Endothelial cell of umbilical vein (primary cell): ENCODE results near the gene DLGAP4. TPM values are rescaled to one million over a fixed set of nuclear protein-coding genes. Genes with fewer than 3 reads are reported as not detected.

ENCODE experiments used
- BruUV-seq: library from RNA; stranded (reverse); fragments of 400-500 nt; replicated peaks from 2 replicates; lab custom pipeline; 2021; lab: Mats Ljungman, UMichigan
- CTCF ChIA-PET: fragments of 300-600, 350-600 bp; sonication (Branson Sonifier 250); formaldehyde crosslinking; loops from one replicate; lab custom pipeline; 2021; ENCODE audit warnings: antibody characterized with exemption, inconsistent platforms; lab: Charles Lee
- POLR2A ChIA-PET: fragments of 300-600, 350-600 bp; sonication (Branson Sonifier 250); formaldehyde crosslinking; loops from one replicate; lab custom pipeline; 2021; ENCODE audit warnings: antibody characterized with exemption, inconsistent platforms; lab: Charles Lee
- DNase-seq: peaks from one replicate; pipeline ENCODE4 v3.0.0-alpha.2; 2011; ENCODE audit warnings: low read depth, low spot score
- FAIRE-seq: peaks from 2 replicates; lab custom pipeline; 2011; peaks lifted over from hg19 to GRCh38; lab: Jason Lieb, UNC
- H2AFZ ChIP-seq: 2 replicates; pipeline ENCODE4 v1.6.0; 2012; ENCODE audit warnings: low read depth, low read length, control low read depth, inconsistent platforms
- H3K27ac ChIP-seq: 2 replicates; pipeline ENCODE4 v1.5.1; 2011; ENCODE audit warnings: low read depth, mild to moderate bottlenecking, control low read depth, low read length, moderate library complexity; ENCODE audit not compliant: insufficient read depth
- H3K27me3 ChIP-seq, 2 experiments: 2 replicates each; pipeline versions ENCODE4 v1.6.0 to v1.6.1; 2011; ENCODE audit warnings: low read length in 2 of 2, mixed read lengths in 1 of 2; ENCODE audit not compliant: control insufficient read depth in 2 of 2, insufficient read depth in 2 of 2
- H3K36me3 ChIP-seq, 2 experiments: 2 replicates in 1 of 2; 3 replicates in 1 of 2; pipeline ENCODE4 v1.5.1; 2011; ENCODE audit warnings: low read length in 2 of 2, mild to moderate bottlenecking in 1 of 2, moderate library complexity in 1 of 2; ENCODE audit not compliant: control insufficient read depth in 2 of 2, insufficient read depth in 2 of 2; ENCODE audit errors: extremely low read depth in 1 of 2
- H3K4me1 ChIP-seq: 3 replicates; pipeline ENCODE4 v1.5.1; 2011; ENCODE audit warnings: mild to moderate bottlenecking, low read length; ENCODE audit not compliant: control insufficient read depth, insufficient read depth; ENCODE audit errors: extremely low read depth
- H3K4me2 ChIP-seq: 2 replicates; pipeline ENCODE4 v1.6.1; 2011; ENCODE audit warnings: low read length, control low read depth, mixed read lengths; ENCODE audit not compliant: insufficient read depth
- H3K4me3 ChIP-seq, 3 experiments: fragments of 200-600 bp in 1 of 3; sonication (generic), shearing (Covaris generic) in 1 of 3; replicated peaks in 1 of 3; 2 replicates each; pipeline ENCODE4 v1.5.1; 2011 to 2016; ENCODE audit warnings: control low read depth in 3 of 3, low read length in 3 of 3, mild to moderate bottlenecking in 2 of 3, inconsistent platforms in 1 of 3, low read depth in 1 of 3, moderate library complexity in 1 of 3; ENCODE audit not compliant: insufficient read depth in 1 of 3
- H3K79me2 ChIP-seq: 2 replicates; pipeline ENCODE4 v1.6.0; 2012; ENCODE audit warnings: low read length, inconsistent platforms; ENCODE audit not compliant: control insufficient read depth, insufficient read depth
- H3K9ac ChIP-seq: replicated peaks from 2 replicates; pipeline ENCODE3; 2011; ENCODE audit warnings: low read length, control low read depth; ENCODE audit not compliant: insufficient read depth; ENCODE audit errors: extremely low read depth
- H3K9me1 ChIP-seq: replicated peaks from 3 replicates; pipeline ENCODE4 v1.6.0; 2011; ENCODE audit warnings: mild to moderate bottlenecking, low read length; ENCODE audit not compliant: control insufficient read depth, insufficient read depth; ENCODE audit errors: extremely low read depth
- H3K9me3 ChIP-seq: replicated peaks from 2 replicates; pipeline ENCODE4 v1.5.1; 2012; ENCODE audit warnings: low read length, inconsistent platforms; ENCODE audit not compliant: control insufficient read depth, insufficient read depth
- H4K20me1 ChIP-seq: replicated peaks from 2 replicates; pipeline ENCODE3; 2011; ENCODE audit warnings: mild to moderate bottlenecking, low read length; ENCODE audit not compliant: control insufficient read depth, insufficient read depth; ENCODE audit errors: extremely low read depth
- EZH2 ChIP-seq: IDR thresholded peaks from 2 replicates; pipeline ENCODE4 v1.6.1; 2012; ENCODE audit warnings: borderline replicate concordance, low read depth, mild to moderate bottlenecking, moderate library complexity, low read length, inconsistent platforms; ENCODE audit not compliant: severe bottlenecking
- FOS ChIP-seq: IDR thresholded peaks from 2 replicates; pipeline ENCODE4 v1.6.1; 2011; ENCODE audit warnings: mild to moderate bottlenecking, low read length, moderate library complexity, borderline replicate concordance; ENCODE audit not compliant: insufficient read depth
- GATA2 ChIP-seq: IDR thresholded peaks from 2 replicates; pipeline ENCODE4 v1.7.0; 2011; ENCODE audit warnings: low read depth, mild to moderate bottlenecking, moderate library complexity, mixed read lengths, low read length; ENCODE audit not compliant: insufficient read length, insufficient read depth
- MYC ChIP-seq: IDR thresholded peaks from one replicate; pipeline ENCODE4 v1.6.1; 2011; ENCODE audit warnings: mild to moderate bottlenecking, low read depth, low read length
- dilution Hi-C: fragments of 300-500 bp; cut with MboI; formaldehyde crosslinking; loops from one replicate; pipeline ENCODE4 v1.15.0; 2019; ENCODE audit warnings: low sequenced_read_pairs; ENCODE audit not compliant: extremely low pct_ligation_motif_present
- intact Hi-C: fragments of 100-400 bp; cut with micrococcal nuclease; formaldehyde crosslinking; loops from one replicate; pipeline ENCODE4 v1.10.0; 2022
- polyA plus RNA-seq, 4 experiments: library from polyadenylated mRNA; depleted of rRNA in 3 of 4; stranded (reverse) in 3 of 4; unstranded in 1 of 4; fragments of >200 nt; gene quantifications; 2 replicates each; pipeline versions ENCODE4 v1.2.1 to v1.2.3, GENCODE V29; 2011 to 2012; ENCODE audit warnings: missing spikeins in 1 of 4
- total RNA-seq: library from RNA; stranded (reverse); gene quantifications from 2 replicates; pipeline ENCODE4 v1.2.3, GENCODE V29; 2021
- TF ChIP-seq, protein P1 (sequence below), 2 donors: IDR thresholded peaks; 1 replicate in 1 of 2; 2 replicates in 1 of 2; pipeline ENCODE4 v1.5.1; 2011; ENCODE audit warnings: low read length in 2 of 2, mild to moderate bottlenecking in 2 of 2, moderate library complexity in 2 of 2, control low read depth in 1 of 2, inconsistent platforms in 1 of 2, low read depth in 1 of 2; ENCODE audit not compliant: insufficient read depth in 1 of 2; ENCODE audit errors: extremely low read depth in 1 of 2

DLGAP4 gene
- total and polyA plus RNA-seq, 2 donors (not counting 3 experiments of a cell fraction or from before 2014, with no cell fraction given) = 57.5 to 125 TPM

DNA sequence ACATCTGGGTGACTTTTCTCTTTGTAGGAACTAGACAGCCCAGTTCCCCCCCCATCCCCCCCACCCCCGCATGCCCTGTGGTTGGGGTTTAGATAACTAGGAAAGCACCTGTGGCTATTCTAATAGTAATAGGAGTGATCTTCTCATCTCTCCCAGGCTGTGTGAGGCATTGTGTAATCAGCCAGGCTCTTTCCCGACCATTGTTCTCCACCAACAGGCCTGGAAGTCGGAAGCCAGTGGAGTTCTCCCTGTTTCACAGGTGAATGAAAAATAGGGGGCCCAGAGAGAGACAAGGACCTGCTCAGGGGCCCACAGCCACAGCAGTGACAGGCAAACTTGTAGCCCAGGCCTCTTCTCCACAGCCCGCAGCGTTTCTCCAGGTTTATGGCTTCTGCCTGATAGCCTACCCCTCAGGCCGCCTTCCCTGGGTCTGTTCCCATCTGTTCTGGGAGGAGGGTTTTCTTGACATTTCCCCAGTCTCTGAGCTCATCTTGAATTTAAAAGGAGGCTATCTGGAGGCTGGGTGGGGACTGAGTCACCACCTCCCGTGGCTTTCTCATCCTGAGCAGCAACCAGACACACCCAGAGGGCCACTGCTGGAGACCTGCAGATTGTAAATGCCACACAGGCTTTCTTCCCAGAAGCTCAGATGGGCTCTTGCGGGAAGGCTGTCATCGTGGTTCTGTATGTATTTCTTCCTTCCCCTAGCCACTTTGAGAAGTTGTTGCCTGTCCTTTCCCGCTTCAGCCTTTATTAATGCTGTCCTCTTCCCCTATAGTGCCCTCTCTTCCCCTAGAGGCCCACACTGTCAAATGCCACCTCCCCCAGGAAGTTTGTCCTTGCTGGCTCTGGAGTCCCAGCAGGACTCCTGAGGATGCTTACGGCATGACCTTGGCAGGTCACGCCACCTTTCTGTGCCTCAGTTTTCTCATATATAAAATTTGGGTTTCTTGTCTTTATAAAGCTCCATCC lies 159.3 kb downstream of the DLGAP4 start:
- peak overlapping the region; percentile 8 for H3K4me2 ChIP-seq
- dilution Hi-C loops (no loop called here), intact Hi-C loops (loop anchor here (2.0 to 10.0 kb wide), 2 partner anchors 27 to 399 kb away; a partner anchor contains a TSS)
- H3K9ac ChIP-seq = no peak overlapping the region
- no peaks in the 10 kb centered on the region for H4K20me1 ChIP-seq
- ChIA-PET POLR2A (interaction anchor here (1.3 kb wide), 1 partner anchor 12 kb away, joined by 3 read pairs; no protein-coding TSS in a partner anchor), CTCF (interaction anchor here (0.8 to 2.1 kb wide), 5 partner anchors 17 to 263 kb away, joined by 4 to 11 read pairs (median 5); partner anchors contain the start of gene RAB5IF)
- peaks cover 70% of the 10 kb centered on the region for H3K4me1 ChIP-seq
- no TSS peak for BruUV-seq
- FAIRE-seq (peak; percentile 73), DNase-seq (peak; percentile 44)
- no peak overlapping the region for H3K4me3 ChIP-seq
- no peak overlapping the region for H2AFZ ChIP-seq
- peak overlapping the region; percentile 23 for H3K27ac ChIP-seq
- H3K79me2 ChIP-seq = peaks cover 83% of the 10 kb centered on the region
- TF ChIP-seq MYC = no peak
- TF ChIP-seq FOS = peak; percentile 41
- no peaks in the 10 kb centered on the region for H3K27me3 ChIP-seq
- no peaks in the 10 kb centered on the region for H3K9me3 ChIP-seq
- no peaks in the 10 kb centered on the region for H3K9me1 ChIP-seq
- H3K36me3 ChIP-seq = peaks cover 0 to 3% of the 10 kb centered on the region in 2 experiments

DNA sequence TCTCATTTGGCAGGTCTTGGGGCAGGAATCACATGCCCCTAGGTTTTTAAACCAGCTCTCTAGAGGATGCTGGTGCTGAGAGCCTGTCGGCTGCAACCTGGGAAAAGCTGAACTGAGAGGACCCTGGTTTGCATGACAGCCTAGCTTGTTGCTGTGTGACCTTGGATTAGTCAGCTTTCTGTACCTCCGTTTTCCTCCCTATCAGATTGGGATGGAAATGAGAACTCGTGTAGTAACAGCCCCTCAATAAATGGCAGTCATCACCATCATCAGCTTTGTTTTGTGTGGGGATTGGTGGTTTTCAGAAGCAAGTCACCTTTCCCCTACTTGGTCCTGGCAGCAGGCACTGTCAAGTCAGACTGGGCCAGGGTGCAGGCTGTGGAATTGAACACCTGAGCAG lies 159.9 kb downstream of the DLGAP4 start:
- Histone ChIP-seq H3K4me1 (peaks cover 74% of the 10 kb centered on the region), H3K4me2 (peak overlapping the region; percentile 0)
- peak; percentile 47 for FAIRE-seq

More for the DNA sequence above, 159.9 kb downstream of the DLGAP4 start:
- CTCF ChIA-PET = interaction anchor here (0.8 to 2.1 kb wide), 5 partner anchors 16 to 263 kb away, joined by 4 to 11 read pairs (median 4); no protein-coding TSS in a partner anchor
- DNase-seq = peak; percentile 24
- intact Hi-C loops (loop anchor here (2.0 to 10.0 kb wide), 2 partner anchors 27 to 399 kb away; a partner anchor contains a TSS), dilution Hi-C loops (no loop called here)
- Histone ChIP-seq H3K27ac (peak overlapping the region; percentile 2), H2AFZ (no peak overlapping the region), H3K27me3 (no peaks in the 10 kb centered on the region), H3K36me3 (peaks cover 0 to 3% of the 10 kb centered on the region in 2 experiments), H3K9me1 (no peaks in the 10 kb centered on the region), H4K20me1 (peaks cover 3% of the 10 kb centered on the region), H3K4me3 (no peak overlapping the region), H3K9ac (no peak overlapping the region), H3K9me3 (no peaks in the 10 kb centered on the region), H3K79me2 (peaks cover 90% of the 10 kb centered on the region)
- no TSS peak for BruUV-seq
- peak; percentile 69 for TF ChIP-seq GATA2
- TF ChIP-seq EZH2 = no peak
- TF ChIP-seq, protein P1, sequence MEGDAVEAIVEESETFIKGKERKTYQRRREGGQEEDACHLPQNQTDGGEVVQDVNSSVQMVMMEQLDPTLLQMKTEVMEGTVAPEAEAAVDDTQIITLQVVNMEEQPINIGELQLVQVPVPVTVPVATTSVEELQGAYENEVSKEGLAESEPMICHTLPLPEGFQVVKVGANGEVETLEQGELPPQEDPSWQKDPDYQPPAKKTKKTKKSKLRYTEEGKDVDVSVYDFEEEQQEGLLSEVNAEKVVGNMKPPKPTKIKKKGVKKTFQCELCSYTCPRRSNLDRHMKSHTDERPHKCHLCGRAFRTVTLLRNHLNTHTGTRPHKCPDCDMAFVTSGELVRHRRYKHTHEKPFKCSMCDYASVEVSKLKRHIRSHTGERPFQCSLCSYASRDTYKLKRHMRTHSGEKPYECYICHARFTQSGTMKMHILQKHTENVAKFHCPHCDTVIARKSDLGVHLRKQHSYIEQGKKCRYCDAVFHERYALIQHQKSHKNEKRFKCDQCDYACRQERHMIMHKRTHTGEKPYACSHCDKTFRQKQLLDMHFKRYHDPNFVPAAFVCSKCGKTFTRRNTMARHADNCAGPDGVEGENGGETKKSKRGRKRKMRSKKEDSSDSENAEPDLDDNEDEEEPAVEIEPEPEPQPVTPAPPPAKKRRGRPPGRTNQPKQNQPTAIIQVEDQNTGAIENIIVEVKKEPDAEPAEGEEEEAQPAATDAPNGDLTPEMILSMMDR (IDR thresholded peaks at IDR 0.05; ENCODE audit: extremely low read depth in 1 of 2, insufficient read depth in 1 of 2, low read depth in 1 of 2, low read length in 2 of 2) = no peak
- TF ChIP-seq MYC = no peak
- POLR2A ChIA-PET = interaction anchor here (1.3 kb wide), 1 partner anchor 11 kb away, joined by 3 read pairs; no protein-coding TSS in a partner anchor
